HEK293 (cell line): Measurements from ENCODE around the gene KRT32.

Experiments used
- CTCF ChIA-PET: fragments of 350-600 bp; formaldehyde crosslinking; extraction: SDS; loops from one replicate; lab custom pipeline; 2021; ENCODE audit warnings: antibody characterized with exemption; lab: Yijun Ruan, JAX
- POLR2A ChIA-PET: fragments of 300-600 bp; formaldehyde crosslinking; extraction: SDS; loops from one replicate; lab custom pipeline; 2020; ENCODE audit warnings: antibody characterized with exemption, inconsistent platforms; lab: Yijun Ruan, JAX
- H3K27ac ChIP-seq: fragments of 200-500 bp; sonication (Bioruptor generic); 2 replicates; pipeline ENCODE4 v1.5.1; 2014; ENCODE audit warnings: low read depth, low read length, control low read depth, inconsistent platforms; ENCODE audit errors: extremely low read depth
- H3K36me3 ChIP-seq, 2 experiments: fragments of 200-500 bp in 1 of 2; sonication (Bioruptor generic) in 1 of 2; 1 replicate in 1 of 2; 2 replicates in 1 of 2; pipeline ENCODE4 v1.5.1; 2014 to 2017; ENCODE audit warnings: inconsistent platforms in 2 of 2, low read length in 2 of 2; ENCODE audit not compliant: control insufficient read depth in 2 of 2, insufficient read depth in 1 of 2
- H3K4me1 ChIP-seq: fragments of 200-500 bp; sonication (Bioruptor generic); 2 replicates; pipeline ENCODE4 v1.5.1; 2014; ENCODE audit warnings: mild to moderate bottlenecking, low read length, inconsistent platforms; ENCODE audit not compliant: control insufficient read depth, insufficient read depth
- H3K4me3 ChIP-seq: 2 replicates; pipeline ENCODE4 v1.5.1; 2011; ENCODE audit warnings: low read depth, mild to moderate bottlenecking, control low read depth, low read length, moderate library complexity
- H3K9me3 ChIP-seq: fragments of 200-500 bp; sonication (Bioruptor generic); 2 replicates; pipeline ENCODE4 v1.5.1; 2014; ENCODE audit warnings: low read depth, low read length, inconsistent platforms; ENCODE audit not compliant: control insufficient read depth, insufficient read depth
- BCL6B ChIP-seq: fragments of 450-650 bp; formaldehyde crosslinking; IDR thresholded peaks from 2 replicates; pipeline ENCODE4 v1.5.1; 2017; ENCODE audit warnings: missing biosample characterization, missing genetic modification characterization
- SCRT1 ChIP-seq: fragments of 450-650 bp; formaldehyde crosslinking; IDR thresholded peaks from 2 replicates; pipeline ENCODE4 v1.5.1; 2016; ENCODE audit warnings: missing biosample characterization, missing genetic modification characterization, borderline replicate concordance
- SCRT2 ChIP-seq: fragments of 450-650 bp; formaldehyde crosslinking; IDR thresholded peaks from 2 replicates; pipeline ENCODE4 v1.5.1; 2016; ENCODE audit warnings: missing biosample characterization, missing genetic modification characterization
- ZEB2 ChIP-seq: fragments of 450-650 bp; formaldehyde crosslinking; IDR thresholded peaks from 2 replicates; pipeline ENCODE4 v1.5.1; 2016; ENCODE audit warnings: missing biosample characterization, missing genetic modification characterization
- ZFP41 ChIP-seq: fragments of 450-650 bp; formaldehyde crosslinking; IDR thresholded peaks from 2 replicates; pipeline ENCODE4 v1.5.1; 2016; ENCODE audit warnings: missing biosample characterization, missing genetic modification characterization, borderline replicate concordance
- ZNF112 ChIP-seq: fragments of 450-650 bp; formaldehyde crosslinking; IDR thresholded peaks from 2 replicates; pipeline ENCODE4 v1.5.0; 2017; ENCODE audit warnings: missing biosample characterization, missing genetic modification characterization
- ZNF138 ChIP-seq: fragments of 450-650 bp; formaldehyde crosslinking; IDR thresholded peaks from 2 replicates; pipeline ENCODE4 v1.5.1; 2016; ENCODE audit warnings: missing biosample characterization, missing genetic modification characterization, borderline replicate concordance
- ZNF521 ChIP-seq: fragments of 450-650 bp; formaldehyde crosslinking; IDR thresholded peaks from 2 replicates; pipeline ENCODE4 v1.5.1; 2017; ENCODE audit warnings: missing biosample characterization, mild to moderate bottlenecking, missing genetic modification characterization
- ZNF548 ChIP-seq: fragments of 450-650 bp; formaldehyde crosslinking; IDR thresholded peaks from 2 replicates; pipeline ENCODE4 v1.5.1; 2016; ENCODE audit warnings: missing biosample characterization, missing genetic modification characterization
- ZNF561 ChIP-seq: fragments of 450-650 bp; IDR thresholded peaks from 2 replicates; pipeline ENCODE4 v1.5.1; 2018; ENCODE audit warnings: missing biosample characterization, missing genetic modification characterization, borderline replicate concordance
- ZNF654 ChIP-seq: fragments of 450-650 bp; formaldehyde crosslinking; IDR thresholded peaks from 2 replicates; pipeline ENCODE4 v1.5.1; 2016; ENCODE audit warnings: low read depth, missing biosample characterization, missing genetic modification characterization
- ZNF768 ChIP-seq: fragments of 450-650 bp; formaldehyde crosslinking; IDR thresholded peaks from 2 replicates; pipeline ENCODE4 v1.5.1; 2018; ENCODE audit warnings: missing biosample characterization, mild to moderate bottlenecking, missing genetic modification characterization
- ZNF830 ChIP-seq: fragments of 450-650 bp; IDR thresholded peaks from 2 replicates; pipeline ENCODE4 v1.5.0; 2018; ENCODE audit warnings: missing biosample characterization, missing genetic modification characterization, low read depth, mild to moderate bottlenecking, moderate library complexity
- ZNF843 ChIP-seq: fragments of 450-650 bp; formaldehyde crosslinking; IDR thresholded peaks from 2 replicates; pipeline ENCODE4 v1.5.1; 2016; ENCODE audit warnings: missing biosample characterization, missing genetic modification characterization

KRT32 gene

GRCh38 chr17:41440531-41441033, 26.6 kb downstream of the KRT32 start, which contains the start of gene KRT38:
KRT38 (minus strand) TSS chr17:41440983; CDS start chr17:41440921, 62 bp downstream.
- H3K4me1 ChIP-seq, result no peaks in the 10 kb centered on the region
- ChIA-PET CTCF (interaction anchor here (0.5 kb wide), 1 partner anchor 110 kb away, joined by 3 read pairs; no protein-coding TSS in a partner anchor), POLR2A (no interaction called here)
- H3K36me3 ChIP-seq, result no peaks in the 10 kb centered on the region
- no peak within 1 kb of the TSS for H3K4me3 ChIP-seq
- H3K27ac ChIP-seq, result no peak within 1 kb of the TSS
- TF ChIP-seq ZEB2 (tag by site-specific recombination) (no peak), ZNF112 (tag by site-specific recombination) (no peak)
- TF ChIP-seq, all 188 proteins: peak for 0
- H3K9me3 ChIP-seq, result no peaks in the 10 kb centered on the region

GRCh38 chr17:41439375-41439774, 27.8 kb downstream of the KRT32 start:
- H3K4me1 ChIP-seq, result no peaks in the 10 kb centered on the region
- TF ChIP-seq ZNF654 (tag by site-specific recombination), result no peak
- H3K9me3 ChIP-seq, result no peaks in the 10 kb centered on the region
- H3K36me3 ChIP-seq, result no peaks in the 10 kb centered on the region
- ChIA-PET CTCF (interaction anchor here (0.8 to 1.3 kb wide), 3 partner anchors 15 to 22 kb away, joined by 3 to 5 read pairs (median 3); partner anchors contain the start of gene KRT37), POLR2A (interaction anchor here (0.7 kb wide), 1 partner anchor 17 kb away, joined by 4 read pairs; no protein-coding TSS in a partner anchor)
- no peak overlapping the region for H3K27ac ChIP-seq
- no peak overlapping the region for H3K4me3 ChIP-seq

GRCh38 chr17:41437769-41438168, 29.4 kb downstream of the KRT32 start:
- ChIA-PET CTCF (interaction anchor here (1.2 to 1.3 kb wide), 2 partner anchors 20 to 228 kb away, joined by 3 to 5 read pairs; no protein-coding TSS in a partner anchor), POLR2A (no interaction called here)
- Histone ChIP-seq H3K9me3 (no peaks in the 10 kb centered on the region), H3K27ac (no peak overlapping the region), H3K4me3 (no peak overlapping the region), H3K4me1 (no peaks in the 10 kb centered on the region), H3K36me3 (no peaks in the 10 kb centered on the region)
- TF ChIP-seq ZNF138 (tag by site-specific recombination), result no peak

- H3K9me3 ChIP-seq, result no peaks in the 10 kb centered on the region
- TF ChIP-seq ZFP41 (tag by site-specific recombination) (no peak), SCRT2 (tag by site-specific recombination) (peak; percentile 73), SCRT1 (tag by site-specific recombination) (peak; percentile 56; the same call in 1 of the 2 replicates)
- H3K36me3 ChIP-seq, result no peaks in the 10 kb centered on the region
- H3K4me3 ChIP-seq, result no peak overlapping the region
- no peak overlapping the region for H3K27ac ChIP-seq
- no peaks in the 10 kb centered on the region for H3K4me1 ChIP-seq
- ChIA-PET POLR2A (no interaction called here), CTCF (interaction anchor here (1.7 kb wide), 1 partner anchor 225 kb away, joined by 5 read pairs; no protein-coding TSS in a partner anchor)
Measured at GRCh38 chr17:41437254-41437653, 29.9 kb downstream of the KRT32 start.

- ChIA-PET POLR2A (interaction anchor here (0.5 kb wide), 1 partner anchor 29 kb away, joined by 4 read pairs; no protein-coding TSS in a partner anchor), CTCF (interaction anchor here (0.6 to 3.0 kb wide), 5 partner anchors 33 to 228 kb away, joined by 3 to 9 read pairs (median 4); no protein-coding TSS in a partner anchor)
- Histone ChIP-seq H3K27ac (no peak overlapping the region), H3K4me1 (no peaks in the 10 kb centered on the region), H3K9me3 (no peaks in the 10 kb centered on the region), H3K36me3 (no peaks in the 10 kb centered on the region), H3K4me3 (no peak overlapping the region)
- no peak for TF ChIP-seq ZNF548 (tag by site-specific recombination)
- no peak for TF ChIP-seq ZNF843 (tag by site-specific recombination)
- TF ChIP-seq ZNF561 (tag by site-specific recombination), result no peak
- no peak for TF ChIP-seq ZNF521 (tag by site-specific recombination)
- no peak for TF ChIP-seq ZNF830 (tag by site-specific recombination)
- no peak for TF ChIP-seq ZNF768 (tag by site-specific recombination)
- TF ChIP-seq BCL6B (tag by site-specific recombination), result no peak
Measured at GRCh38 chr17:41434415-41434814, 32.8 kb downstream of the KRT32 start.
